OCI-LY3 (cell line): Measurements from ENCODE around the gene LEUTX.

Source experiments
- CTCF ChIP-seq: fragments of 200-600, 300-600 bp; sonication (generic); IDR thresholded peaks from 2 replicates; pipeline ENCODE4 v1.5.1; 2014; ENCODE audit warnings: antibody characterized with exemption, low read length, low read depth
- EZH2phosphoT487 ChIP-seq: fragments of 200-600 bp; shearing (Covaris generic); IDR thresholded peaks from 2 replicates; pipeline ENCODE4 v1.6.1; 2018; ENCODE audit warnings: antibody characterized with exemption, mixed run types, low read depth

DNA sequence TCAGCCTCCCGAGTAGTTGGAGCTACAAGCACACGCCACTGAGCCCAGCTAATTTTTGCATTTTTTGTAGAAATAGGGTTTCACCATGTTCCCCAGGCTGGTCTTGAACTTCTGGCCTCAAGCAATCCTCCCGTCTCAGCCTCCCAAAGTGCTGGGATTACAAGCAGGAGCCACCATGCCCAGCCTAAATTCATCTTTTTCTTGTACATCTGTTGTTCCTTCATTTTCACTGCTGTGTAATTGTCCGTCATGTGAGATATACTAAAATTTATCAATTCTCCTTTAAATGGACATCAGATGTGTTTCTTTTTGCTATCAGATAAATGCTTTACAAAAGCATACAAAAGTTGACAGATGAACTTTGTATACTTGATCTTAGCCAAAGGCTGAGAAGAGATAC, 32.4 kb downstream of the LEUTX start:
- TF ChIP-seq CTCF, result no peak
- no peak for TF ChIP-seq EZH2phosphoT487
